ENCODE results near the gene AMMECR1L.
"Not testable (repeated sequence)": the region's sequence is repeated elsewhere in the genome, so short reads cannot be mapped to it uniquely, and the experiment has no call there.

AMMECR1L gene

GRCh38 chr2:127829845-127830246, 55.9 kb downstream of the AMMECR1L start:
- DNase-seq: no peak

GRCh38 chr2:127826708-127827107, 59.0 kb downstream of the AMMECR1L start:
- not testable (repeated sequence) for DNase-seq

DNA sequence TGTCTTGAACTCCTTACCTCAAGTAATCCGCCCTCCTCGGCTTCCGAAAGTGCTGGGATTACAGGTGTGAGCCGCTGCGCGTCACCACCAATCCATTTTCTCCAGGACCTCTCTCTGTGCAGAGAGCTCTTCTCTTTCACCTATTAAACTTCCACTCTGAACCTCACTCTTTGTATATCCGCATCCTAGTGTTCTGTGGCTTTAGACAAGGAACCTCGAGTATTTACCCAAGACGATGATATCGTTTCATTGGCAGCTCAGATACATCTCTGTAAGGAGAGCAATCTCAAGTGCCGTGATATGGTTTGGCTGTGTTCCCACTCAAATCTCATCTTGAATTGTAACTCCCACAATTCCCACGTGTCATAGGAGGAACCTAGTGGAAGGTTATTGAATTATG, 59.7 kb downstream of the AMMECR1L start:
- no peak for DNase-seq

DNA sequence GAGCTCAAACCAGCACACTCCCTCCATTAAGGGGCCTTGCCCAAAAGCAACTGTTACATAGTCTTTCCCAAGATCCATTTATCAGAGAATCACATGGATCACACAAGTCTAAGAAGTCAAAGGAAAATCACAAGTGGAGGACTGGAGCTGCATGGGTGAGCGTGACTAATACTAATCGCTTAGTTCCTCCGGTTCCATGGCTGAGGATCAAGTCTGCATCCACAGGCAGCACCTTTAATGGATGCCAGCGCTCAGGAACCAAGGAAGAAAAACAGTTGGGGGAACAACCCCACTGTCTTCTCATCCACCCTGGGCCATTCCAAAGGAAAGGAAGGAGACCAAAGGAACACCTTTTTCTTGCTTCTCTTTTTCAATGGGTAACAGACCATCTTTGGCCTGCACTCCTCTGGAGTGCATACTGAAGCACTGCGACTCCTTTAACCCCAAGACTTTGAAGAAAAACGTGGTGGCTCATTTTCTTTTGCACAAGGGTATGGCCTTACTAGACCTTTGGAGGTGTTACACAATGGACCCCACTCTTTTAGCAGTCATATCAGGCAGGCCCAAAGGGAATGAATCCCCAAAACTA, 65.6 kb downstream of the AMMECR1L start:
- no peak for DNase-seq

GRCh38 chr2:127818794-127819425, 66.8 kb downstream of the AMMECR1L start:
- no peak for DNase-seq

DNA sequence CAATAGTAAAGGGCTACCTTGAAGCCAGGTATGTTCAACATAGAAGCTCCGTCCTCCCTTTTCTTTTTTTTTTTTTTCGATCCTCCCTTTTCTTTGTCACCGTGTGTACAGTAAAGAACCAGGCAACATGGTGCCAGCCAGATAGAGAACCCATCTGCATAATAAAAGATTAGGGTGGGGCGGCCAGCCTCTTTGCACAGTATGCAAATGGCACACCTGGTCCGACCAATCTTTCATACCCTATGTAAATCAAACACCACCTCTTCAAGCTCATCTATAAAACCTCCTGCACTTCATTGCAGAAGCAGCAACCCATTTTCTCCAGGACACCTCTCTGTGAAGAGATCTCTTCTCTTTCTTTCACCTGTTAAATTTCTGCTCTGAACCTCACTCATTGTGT, 67.5 kb downstream of the AMMECR1L start:
- DNase-seq: no peak

DNA sequence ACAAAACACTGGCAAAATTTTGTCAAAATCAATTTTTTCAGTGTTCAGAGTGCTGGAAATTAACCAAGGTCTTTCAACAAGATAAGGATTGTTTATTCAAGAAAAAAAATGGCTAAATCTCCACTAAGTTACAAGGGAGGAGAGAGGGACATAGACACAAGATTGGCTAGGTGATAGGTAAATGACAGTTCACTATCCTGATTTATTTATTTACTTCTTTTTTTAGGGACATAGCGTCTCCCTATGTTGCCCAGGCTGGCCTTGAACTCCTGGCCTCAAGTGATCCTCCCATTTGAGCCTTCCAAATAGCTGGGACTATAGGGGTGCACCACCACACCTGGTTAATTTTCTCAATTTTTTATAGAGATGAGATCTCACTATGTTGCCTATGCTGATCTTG, 71.1 kb downstream of the AMMECR1L start:
- DNase-seq: no peak

DNA sequence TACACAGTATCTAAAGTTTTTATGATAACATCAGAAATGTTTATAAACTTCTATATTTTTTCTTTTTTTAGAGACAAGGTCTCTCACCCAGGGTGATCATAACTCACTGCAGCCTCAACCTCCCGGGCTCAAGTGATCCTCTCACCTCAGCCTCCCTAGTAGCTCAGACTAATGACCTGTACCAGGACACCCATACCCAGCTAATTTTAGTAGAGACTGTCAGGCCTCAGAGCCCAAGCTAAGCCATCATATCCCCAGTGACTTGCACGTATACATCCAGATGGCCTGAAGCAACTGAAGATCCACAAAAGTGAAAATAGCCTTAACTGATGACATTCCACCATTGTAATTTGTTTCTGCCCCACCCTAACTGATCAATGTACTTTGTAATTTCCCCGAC, 73.3 kb downstream of the AMMECR1L start:
- DNase-seq: not testable (repeated sequence)

Data from kidney glomerular epithelial cell (primary cell).